ENCODE data around the gene SMIM9.

- TF ChIP-seq CTCF (tag by site-specific recombination; IDR thresholded peaks at IDR 0.05) = no peak
- TF ChIP-seq ZNF169 (tag by site-specific recombination; IDR thresholded peaks at IDR 0.05) = no peak
- TF ChIP-seq ZNF670 (tag by site-specific recombination; IDR thresholded peaks at IDR 0.05; ENCODE audit: low read depth) = no peak
- TF ChIP-seq ZNF660 (tag by site-specific recombination; IDR thresholded peaks at IDR 0.05) = no peak
- TF ChIP-seq ZNF580 (tag by site-specific recombination; IDR thresholded peaks at IDR 0.05) = no peak
- no peak for TF ChIP-seq ZNF629 (tag by site-specific recombination; IDR thresholded peaks at IDR 0.05)
Measured at GRCh38 chrX:154809939-154810665, 24.4 kb downstream of the SMIM9 start.

All from HEK293 (cell line).